Mucosa of descending colon (tissue), 3 donors: ENCODE data around the gene SETDB1. TPM values are rescaled to one million over a fixed set of nuclear protein-coding genes. Genes with fewer than 3 reads are reported as not detected.

Experiments used
- ATAC-seq: fragments of 200-7000 bp; cut with Tn5 transposase; one replicate; pipeline ENCODE4 v1.9.1; 2020; ENCODE audit warnings: mild to moderate bottlenecking, moderate library complexity
- DNase-seq, 3 donors: peaks; one replicate each; pipeline ENCODE4 v3.0.0-alpha.2; 2020
- H3K36me3 ChIP-seq: fragments of 200-600 bp; one replicate; pipeline ENCODE4 v1.8.0; 2021; ENCODE audit warnings: low read depth, mild to moderate bottlenecking
- H3K4me1 ChIP-seq: fragments of 200-600 bp; one replicate; pipeline ENCODE4 v1.8.0; 2021; ENCODE audit warnings: low read depth, mild to moderate bottlenecking
- H3K4me3 ChIP-seq: fragments of 200-600 bp; one replicate; pipeline ENCODE4 v1.8.0; 2021; ENCODE audit warnings: mild to moderate bottlenecking
- H3K9me3 ChIP-seq: fragments of 200-600 bp; one replicate; pipeline ENCODE4 v1.8.0; 2021; ENCODE audit warnings: mild to moderate bottlenecking
- CTCF ChIP-seq: fragments of 200-600 bp; IDR thresholded peaks from one replicate; pipeline ENCODE4 v1.8.0; 2022; ENCODE audit warnings: antibody characterized with exemption, mild to moderate bottlenecking
- intact Hi-C, 2 donors: fragments of 100-400 bp; cut with DNase I in 1 of 2; cut with micrococcal nuclease in 1 of 2; formaldehyde crosslinking; loops; one replicate each; pipeline versions ENCODE4 v1.11.0 to v1.11.1; 2022; cut with DNase I, micrococcal nuclease
- total RNA-seq, 3 donors: library from RNA; stranded (reverse); fragmentation: NEBNext Ultra II Directional in 2 of 3; extraction: Animal tissue kit (Norgen Biotek cat#: 25700) in 2 of 3; gene quantifications; one replicate each; pipeline versions ENCODE4 v1.2.1 to v1.2.4, GENCODE V29; 2021 to 2023
- donor health status: DM: no; HTN: no; CAD: no; lungs with moderate emphysema.
- donor health status: DM: no; HTN: no; CAD: no.
- donor health status: DM: no; HTN: yes; CAD: no.

Gene SETDB1
- total RNA-seq, 3 donors from 2014 or later = 35.4 to 49.4 (median 42.8) TPM

- Histone ChIP-seq H3K9me3 (no peaks in the 10 kb centered on the region), H3K36me3 (peaks cover 9% of the 10 kb centered on the region), H3K4me1 (peaks cover 21% of the 10 kb centered on the region), H3K4me3 (no peak overlapping the region)
- ATAC-seq (no peak), DNase-seq (no peak)
- intact Hi-C loops = loop anchor here in 1 of 2 donors (10.0 kb wide), 1 partner anchor 53 kb away; the partner anchor contains the start of gene CDC42SE1
- TF ChIP-seq CTCF = no peak
Measured at GRCh38 chr1:151001602-151002001, 75.4 kb downstream of the SETDB1 start.

- no peak for TF ChIP-seq CTCF
- Histone ChIP-seq H3K9me3 (no peaks in the 10 kb centered on the region), H3K36me3 (peaks cover 9% of the 10 kb centered on the region), H3K4me3 (no peak overlapping the region), H3K4me1 (peaks cover 25% of the 10 kb centered on the region)
- DNase-seq (no peak), ATAC-seq (no peak)
- intact Hi-C loops = loop anchor here in 1 of 2 donors (10.0 kb wide), 1 partner anchor 53 kb away; the partner anchor contains the start of gene CDC42SE1
Measured at GRCh38 chr1:151002051-151002450, 75.9 kb downstream of the SETDB1 start.

- ATAC-seq (no peak), DNase-seq (no peak)
- no peaks in the 10 kb centered on the region for H3K9me3 ChIP-seq
- peaks cover 5% of the 10 kb centered on the region for H3K36me3 ChIP-seq
- intact Hi-C loops = loop anchor here in 1 of 2 donors (10.0 kb wide), 1 partner anchor 52 kb away; the partner anchor contains the start of gene CDC42SE1
- H3K4me3 ChIP-seq = no peak overlapping the region
- peaks cover 30% of the 10 kb centered on the region for H3K4me1 ChIP-seq
- TF ChIP-seq CTCF = no peak
Measured at GRCh38 chr1:151002611-151003010, 76.4 kb downstream of the SETDB1 start.

GRCh38 chr1:151003180-151003579 is 77.0 kb downstream of the SETDB1 start:
- ATAC-seq (no peak), DNase-seq (no peak)
- TF ChIP-seq CTCF = no peak
- Histone ChIP-seq H3K36me3 (peaks cover 5% of the 10 kb centered on the region), H3K4me3 (no peak overlapping the region), H3K9me3 (no peaks in the 10 kb centered on the region), H3K4me1 (peaks cover 33% of the 10 kb centered on the region)
- intact Hi-C loops = loop anchor here in 1 of 2 donors (10.0 kb wide), 1 partner anchor 52 kb away; the partner anchor contains the start of gene CDC42SE1

- TF ChIP-seq CTCF = no peak
- Histone ChIP-seq H3K4me3 (peak overlapping the region; percentile 48), H3K36me3 (no peaks in the 10 kb centered on the region), H3K9me3 (no peaks in the 10 kb centered on the region), H3K4me1 (peaks cover 46% of the 10 kb centered on the region)
- ATAC-seq = peak; percentile 0
- intact Hi-C loops = loop anchor here in 1 of 2 donors (10.0 kb wide), 1 partner anchor 49 kb away; the partner anchor contains the start of gene CDC42SE1
- no peak for DNase-seq
Measured at GRCh38 chr1:151005729-151006319, 79.7 kb downstream of the SETDB1 start.
